HL-60 (cell line): ENCODE data around the gene PTPN13.

Source experiments
- DNase-seq, 2 experiments: peaks; one replicate each; pipeline ENCODE4 v3.0.0-alpha.2; 2010 to 2020; ENCODE audit warnings: low read depth in 1 of 2, low spot score in 1 of 2
- H3K27ac ChIP-seq: fragments of 250-450 bp; sonication (Bioruptor Pico); replicated peaks from 2 replicates; pipeline ENCODE4 v1.5.1; 2020; ENCODE audit warnings: mild to moderate bottlenecking, moderate library complexity
- H3K27me3 ChIP-seq: fragments of 250-450 bp; sonication (Bioruptor Pico); 2 replicates; pipeline ENCODE4 v1.5.1; 2021; ENCODE audit warnings: mild to moderate bottlenecking, moderate library complexity; ENCODE audit not compliant: insufficient read depth, poor library complexity, severe bottlenecking
- H3K4me3 ChIP-seq: replicated peaks from 2 replicates; pipeline ENCODE4 v1.5.1; 2011; ENCODE audit warnings: mild to moderate bottlenecking, control low read depth, low read length; ENCODE audit not compliant: insufficient read depth
- GABPA ChIP-seq: IDR thresholded peaks from 2 replicates; pipeline ENCODE4 v1.6.1; 2012; ENCODE audit warnings: low read depth
- POLR2AphosphoS5 ChIP-seq: IDR thresholded peaks from 2 replicates; pipeline ENCODE4 v1.6.1; 2012; ENCODE audit warnings: low read depth
- SPI1 ChIP-seq: IDR thresholded peaks from 2 replicates; pipeline ENCODE4 v1.6.1; 2012; ENCODE audit warnings: low read depth, mild to moderate bottlenecking, borderline replicate concordance
- TF ChIP-seq, protein P1 (sequence below): IDR thresholded peaks from one replicate; pipeline ENCODE4 v1.5.1; 2011; ENCODE audit warnings: low read length, control low read depth, inconsistent platforms; ENCODE audit not compliant: insufficient read depth
- TF ChIP-seq, protein P2 (sequence below): IDR thresholded peaks from 2 replicates; pipeline ENCODE4 v1.6.1; 2012; ENCODE audit warnings: low read depth; ENCODE audit not compliant: insufficient replicate concordance

PTPN13 gene

DNA sequence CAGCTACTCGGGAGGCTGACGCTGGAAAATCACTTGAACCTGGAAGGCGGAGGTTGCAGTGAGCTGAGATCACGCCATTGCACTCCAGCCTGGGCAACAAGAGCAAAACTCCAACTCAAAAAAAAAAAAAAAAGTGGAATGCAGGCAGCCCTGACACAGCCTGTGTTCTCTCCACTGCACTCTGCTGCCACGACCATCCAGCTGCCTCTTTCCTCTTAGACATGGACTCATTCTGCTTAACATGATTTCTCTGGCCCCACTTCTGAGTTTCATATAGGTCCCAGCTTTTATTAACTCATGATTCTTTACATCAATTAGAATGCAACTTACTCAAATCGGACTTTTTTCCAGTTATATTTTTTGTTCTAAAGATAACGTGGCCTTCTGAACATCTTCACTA lies 225.4 kb downstream of the PTPN13 start:
- Histone ChIP-seq H3K4me3 (no peak overlapping the region), H3K27me3 (no peaks in the 10 kb centered on the region), H3K27ac (no peak overlapping the region)
- DNase-seq: no peak
- TF ChIP-seq, protein P1, sequence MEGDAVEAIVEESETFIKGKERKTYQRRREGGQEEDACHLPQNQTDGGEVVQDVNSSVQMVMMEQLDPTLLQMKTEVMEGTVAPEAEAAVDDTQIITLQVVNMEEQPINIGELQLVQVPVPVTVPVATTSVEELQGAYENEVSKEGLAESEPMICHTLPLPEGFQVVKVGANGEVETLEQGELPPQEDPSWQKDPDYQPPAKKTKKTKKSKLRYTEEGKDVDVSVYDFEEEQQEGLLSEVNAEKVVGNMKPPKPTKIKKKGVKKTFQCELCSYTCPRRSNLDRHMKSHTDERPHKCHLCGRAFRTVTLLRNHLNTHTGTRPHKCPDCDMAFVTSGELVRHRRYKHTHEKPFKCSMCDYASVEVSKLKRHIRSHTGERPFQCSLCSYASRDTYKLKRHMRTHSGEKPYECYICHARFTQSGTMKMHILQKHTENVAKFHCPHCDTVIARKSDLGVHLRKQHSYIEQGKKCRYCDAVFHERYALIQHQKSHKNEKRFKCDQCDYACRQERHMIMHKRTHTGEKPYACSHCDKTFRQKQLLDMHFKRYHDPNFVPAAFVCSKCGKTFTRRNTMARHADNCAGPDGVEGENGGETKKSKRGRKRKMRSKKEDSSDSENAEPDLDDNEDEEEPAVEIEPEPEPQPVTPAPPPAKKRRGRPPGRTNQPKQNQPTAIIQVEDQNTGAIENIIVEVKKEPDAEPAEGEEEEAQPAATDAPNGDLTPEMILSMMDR: no peak
- TF ChIP-seq GABPA (no peak), SPI1 (no peak), POLR2AphosphoS5 (no peak)
- TF ChIP-seq, protein P2, sequence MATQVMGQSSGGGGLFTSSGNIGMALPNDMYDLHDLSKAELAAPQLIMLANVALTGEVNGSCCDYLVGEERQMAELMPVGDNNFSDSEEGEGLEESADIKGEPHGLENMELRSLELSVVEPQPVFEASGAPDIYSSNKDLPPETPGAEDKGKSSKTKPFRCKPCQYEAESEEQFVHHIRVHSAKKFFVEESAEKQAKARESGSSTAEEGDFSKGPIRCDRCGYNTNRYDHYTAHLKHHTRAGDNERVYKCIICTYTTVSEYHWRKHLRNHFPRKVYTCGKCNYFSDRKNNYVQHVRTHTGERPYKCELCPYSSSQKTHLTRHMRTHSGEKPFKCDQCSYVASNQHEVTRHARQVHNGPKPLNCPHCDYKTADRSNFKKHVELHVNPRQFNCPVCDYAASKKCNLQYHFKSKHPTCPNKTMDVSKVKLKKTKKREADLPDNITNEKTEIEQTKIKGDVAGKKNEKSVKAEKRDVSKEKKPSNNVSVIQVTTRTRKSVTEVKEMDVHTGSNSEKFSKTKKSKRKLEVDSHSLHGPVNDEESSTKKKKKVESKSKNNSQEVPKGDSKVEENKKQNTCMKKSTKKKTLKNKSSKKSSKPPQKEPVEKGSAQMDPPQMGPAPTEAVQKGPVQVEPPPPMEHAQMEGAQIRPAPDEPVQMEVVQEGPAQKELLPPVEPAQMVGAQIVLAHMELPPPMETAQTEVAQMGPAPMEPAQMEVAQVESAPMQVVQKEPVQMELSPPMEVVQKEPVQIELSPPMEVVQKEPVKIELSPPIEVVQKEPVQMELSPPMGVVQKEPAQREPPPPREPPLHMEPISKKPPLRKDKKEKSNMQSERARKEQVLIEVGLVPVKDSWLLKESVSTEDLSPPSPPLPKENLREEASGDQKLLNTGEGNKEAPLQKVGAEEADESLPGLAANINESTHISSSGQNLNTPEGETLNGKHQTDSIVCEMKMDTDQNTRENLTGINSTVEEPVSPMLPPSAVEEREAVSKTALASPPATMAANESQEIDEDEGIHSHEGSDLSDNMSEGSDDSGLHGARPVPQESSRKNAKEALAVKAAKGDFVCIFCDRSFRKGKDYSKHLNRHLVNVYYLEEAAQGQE: no peak

DNA sequence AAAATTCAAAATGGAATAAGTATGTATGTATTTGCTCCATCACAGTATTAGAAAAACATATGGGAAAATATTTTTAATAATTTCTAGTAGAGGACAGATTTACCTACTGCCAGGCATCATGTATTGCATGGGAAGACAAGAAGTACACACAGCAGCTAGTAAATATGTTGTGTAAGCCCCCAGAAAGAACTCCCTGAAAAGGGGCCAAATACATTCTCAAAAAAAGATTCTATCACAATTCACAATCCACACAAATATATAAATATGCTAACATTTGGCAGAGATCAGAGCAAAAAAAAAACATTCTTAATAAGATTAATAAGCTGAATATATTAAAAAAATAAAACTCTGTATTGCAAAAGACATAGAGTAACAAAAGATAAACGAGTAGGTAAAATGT lies 227.0 kb downstream of the PTPN13 start:
- H3K27me3 ChIP-seq: no peaks in the 10 kb centered on the region
- no peak for TF ChIP-seq POLR2AphosphoS5
- TF ChIP-seq SPI1: no peak
- TF ChIP-seq, protein P1: no peak
- TF ChIP-seq, protein P2: no peak

DNA sequence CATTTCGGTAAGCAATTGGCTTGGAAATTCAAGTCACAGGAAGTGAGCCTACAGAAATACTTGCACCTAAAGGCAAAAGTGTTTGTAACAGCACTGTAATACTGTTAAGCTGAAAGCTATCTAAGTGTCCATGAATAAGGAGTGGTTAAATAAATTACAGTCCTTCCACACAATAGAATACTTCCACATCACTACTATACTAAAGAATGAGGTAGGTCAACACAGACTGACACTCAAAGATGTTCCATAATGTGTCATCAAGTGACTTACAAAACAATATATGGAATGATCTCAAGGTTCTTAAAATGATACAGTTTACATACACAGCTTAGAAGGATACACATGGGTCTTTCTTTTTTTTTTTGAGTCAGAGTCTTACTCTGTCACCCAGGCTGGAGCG lies 228.0 kb downstream of the PTPN13 start:
- DNase-seq: no peak
- no peak overlapping the region for H3K4me3 ChIP-seq
- no peak overlapping the region for H3K27ac ChIP-seq
- TF ChIP-seq GABPA (no peak), SPI1 (no peak), POLR2AphosphoS5 (no peak)
- TF ChIP-seq, protein P1: no peak
- TF ChIP-seq, protein P2: no peak
- no peaks in the 10 kb centered on the region for H3K27me3 ChIP-seq

More for the DNA sequence above, 227.0 kb downstream of the PTPN13 start:
- DNase-seq: no peak
- Histone ChIP-seq H3K27ac (no peak overlapping the region), H3K4me3 (no peak overlapping the region)
